Measurements from ENCODE around the gene ORC3.

DNA sequence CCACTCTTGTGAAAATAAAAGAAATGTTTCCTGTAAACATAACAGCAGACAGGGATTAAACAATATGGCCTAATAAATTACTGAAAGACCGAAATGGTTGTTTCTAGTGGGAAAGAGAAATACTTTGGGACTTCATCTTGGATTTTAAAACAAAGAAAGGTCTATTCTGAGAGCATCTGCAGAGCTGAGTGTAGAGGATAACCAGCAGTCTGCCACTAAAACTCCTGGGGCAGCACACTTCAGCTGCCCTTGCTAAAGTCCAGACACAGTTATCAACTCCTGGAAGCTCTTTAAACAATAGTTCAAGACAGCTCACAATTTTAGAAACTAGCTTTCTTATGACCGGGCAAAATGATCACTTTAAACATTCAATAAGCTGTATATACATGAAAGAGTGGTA, 73.5 kb downstream of the ORC3 start:
- TF ChIP-seq, protein P1, sequence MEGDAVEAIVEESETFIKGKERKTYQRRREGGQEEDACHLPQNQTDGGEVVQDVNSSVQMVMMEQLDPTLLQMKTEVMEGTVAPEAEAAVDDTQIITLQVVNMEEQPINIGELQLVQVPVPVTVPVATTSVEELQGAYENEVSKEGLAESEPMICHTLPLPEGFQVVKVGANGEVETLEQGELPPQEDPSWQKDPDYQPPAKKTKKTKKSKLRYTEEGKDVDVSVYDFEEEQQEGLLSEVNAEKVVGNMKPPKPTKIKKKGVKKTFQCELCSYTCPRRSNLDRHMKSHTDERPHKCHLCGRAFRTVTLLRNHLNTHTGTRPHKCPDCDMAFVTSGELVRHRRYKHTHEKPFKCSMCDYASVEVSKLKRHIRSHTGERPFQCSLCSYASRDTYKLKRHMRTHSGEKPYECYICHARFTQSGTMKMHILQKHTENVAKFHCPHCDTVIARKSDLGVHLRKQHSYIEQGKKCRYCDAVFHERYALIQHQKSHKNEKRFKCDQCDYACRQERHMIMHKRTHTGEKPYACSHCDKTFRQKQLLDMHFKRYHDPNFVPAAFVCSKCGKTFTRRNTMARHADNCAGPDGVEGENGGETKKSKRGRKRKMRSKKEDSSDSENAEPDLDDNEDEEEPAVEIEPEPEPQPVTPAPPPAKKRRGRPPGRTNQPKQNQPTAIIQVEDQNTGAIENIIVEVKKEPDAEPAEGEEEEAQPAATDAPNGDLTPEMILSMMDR (conservative IDR thresholded peaks at IDR 0.05; ENCODE audit: low read depth, low read length), result no peak
- no peak for TF ChIP-seq EZH2 (IDR thresholded peaks at IDR 0.05; ENCODE audit: borderline replicate concordance, low read depth, low read length, poor library complexity, severe bottlenecking)
